ENCODE data around the gene MZB1.
A peak's percentile ranks its signal among the peaks of the same experiment; 100 is the strongest.

Gene MZB1

DNA sequence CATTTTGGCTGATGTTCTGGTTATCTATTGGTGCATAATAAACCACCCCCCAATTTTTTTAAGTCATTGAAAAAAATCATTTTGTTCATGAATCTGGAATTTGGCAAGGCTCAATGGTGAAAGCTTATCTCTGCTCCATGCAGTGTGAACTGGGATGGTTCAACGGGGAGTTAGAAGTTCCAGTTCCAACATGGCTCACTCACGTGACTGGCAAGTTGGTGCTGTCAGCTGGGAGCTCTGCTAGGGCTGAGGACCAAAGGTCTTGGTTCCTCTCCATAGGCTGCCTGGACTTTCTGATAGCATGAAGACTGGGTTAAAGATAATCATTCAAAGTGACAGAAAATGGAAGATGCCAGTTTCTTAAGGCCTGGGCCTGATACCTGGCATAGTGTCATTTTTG is 17.2 kb upstream of the MZB1 start:
- H3K36me3 ChIP-seq (ENCODE audit: insufficient read depth, low read length): no peaks in the 10 kb centered on the region
- H3K9me3 ChIP-seq (ENCODE audit: low read length): no peaks in the 10 kb centered on the region
- no peak overlapping the region for H3K4me3 ChIP-seq (ENCODE audit: low read length)
- peaks cover 13% of the 10 kb centered on the region for H3K4me1 ChIP-seq (ENCODE audit: insufficient read depth, low read length)
- no peaks in the 10 kb centered on the region for H3K27me3 ChIP-seq (ENCODE audit: insufficient read depth, low read length)
- no peak overlapping the region for H2AFZ ChIP-seq (ENCODE audit: low read depth, low read length)

DNA sequence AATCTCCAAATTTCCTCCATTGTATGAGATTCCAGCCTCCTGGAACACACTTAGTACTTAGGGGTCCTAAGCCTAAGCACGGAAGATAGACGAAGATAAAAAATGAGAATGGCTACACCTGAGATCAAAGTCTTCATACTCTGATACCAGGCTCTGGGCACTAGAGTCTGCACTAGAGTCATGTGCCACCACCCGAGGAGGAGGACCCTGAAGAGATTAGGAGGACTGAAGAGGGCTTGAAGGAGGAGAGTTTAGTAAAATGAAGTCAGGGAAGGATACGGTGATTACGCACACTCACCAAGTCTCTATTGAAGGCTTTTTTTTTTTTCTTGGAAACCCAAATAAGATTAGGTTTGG is 14.7 kb upstream of the MZB1 start:
- Histone ChIP-seq H2AFZ (ENCODE audit: low read depth, low read length) (peak overlapping the region; percentile 79), H3K27me3 (ENCODE audit: insufficient read depth, low read length) (no peaks in the 10 kb centered on the region), H3K36me3 (ENCODE audit: insufficient read depth, low read length) (peaks cover 8% of the 10 kb centered on the region), H3K4me1 (ENCODE audit: insufficient read depth, low read length) (peaks cover 13% of the 10 kb centered on the region), H3K9me3 (ENCODE audit: low read length) (no peaks in the 10 kb centered on the region), H3K4me3 (ENCODE audit: low read length) (peak overlapping the region; percentile 57)

DNA sequence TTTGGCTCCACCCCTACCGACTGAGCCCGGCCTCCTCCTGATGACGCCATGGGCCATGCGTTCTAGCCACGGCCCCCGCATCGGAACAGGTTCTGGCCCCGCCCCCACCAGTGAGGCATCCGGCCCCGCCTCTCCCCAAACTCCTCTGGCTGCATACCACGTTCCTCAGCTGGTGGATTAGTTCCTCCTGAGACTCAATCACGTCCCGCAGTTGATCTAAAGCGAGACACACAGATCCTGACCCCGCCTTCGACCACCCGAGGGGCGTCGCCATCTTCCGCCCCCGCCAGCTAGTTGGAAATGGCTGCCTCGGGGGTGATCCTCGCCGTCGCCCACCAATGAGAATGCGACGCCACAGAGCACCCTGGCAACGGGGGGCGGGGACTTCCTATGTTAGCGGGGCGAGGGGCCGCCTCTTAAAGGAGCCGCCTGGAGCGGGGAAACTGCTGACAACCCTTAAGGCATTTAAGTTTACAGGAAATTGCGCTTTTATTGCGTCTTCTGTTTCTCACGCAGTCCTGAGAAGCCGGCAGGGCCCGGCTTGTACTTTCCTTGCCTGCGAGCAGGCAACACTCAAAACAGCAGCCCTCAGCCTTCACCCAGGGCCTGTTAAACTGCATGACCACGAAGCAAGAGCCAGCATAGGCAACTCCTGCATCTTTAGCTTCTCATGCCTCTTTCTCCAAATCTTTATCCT is 14.2 kb upstream of the MZB1 start, which contains the start of gene SPATA24:
Gene SPATA24, minus strand, starts transcription at position 303 of the 697 bp plus-strand sequence. Its CDS starts 29 bp downstream, at position 274.
- no peaks in the 10 kb centered on the region for H3K27me3 ChIP-seq (ENCODE audit: insufficient read depth, low read length)
- peaks cover 8% of the 10 kb centered on the region for H3K36me3 ChIP-seq (ENCODE audit: insufficient read depth, low read length)

DNA sequence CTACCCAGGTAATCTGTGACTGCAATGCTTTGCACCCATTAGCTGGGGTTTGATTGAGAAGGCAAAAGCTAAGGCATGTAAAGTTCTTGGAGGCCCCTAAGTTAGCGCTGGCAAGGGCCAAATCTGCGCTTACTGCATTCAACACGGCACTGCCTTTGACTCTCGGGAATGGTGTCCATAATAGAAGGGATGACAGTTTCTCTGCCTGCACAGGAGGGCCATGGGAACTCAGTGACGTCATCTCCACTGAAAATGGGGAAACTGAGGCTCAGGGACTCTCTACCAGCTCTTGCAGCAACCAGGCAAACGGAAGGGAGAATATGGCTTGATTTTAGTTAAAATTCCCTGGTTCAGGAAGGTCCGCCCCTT is 13.7 kb upstream of the MZB1 start:
- Histone ChIP-seq H3K4me1 (ENCODE audit: insufficient read depth, low read length) (peaks cover 13% of the 10 kb centered on the region), H3K9me3 (ENCODE audit: low read length) (no peaks in the 10 kb centered on the region), H3K4me3 (ENCODE audit: low read length) (peak overlapping the region; percentile 57), H3K36me3 (ENCODE audit: insufficient read depth, low read length) (peaks cover 8% of the 10 kb centered on the region), H2AFZ (ENCODE audit: low read depth, low read length) (peak overlapping the region; percentile 79), H3K27me3 (ENCODE audit: insufficient read depth, low read length) (no peaks in the 10 kb centered on the region)

More for the DNA sequence above, 14.2 kb upstream of the MZB1 start, which contains the start of gene SPATA24:
- peak within 1 kb of the TSS; percentile 79 for H2AFZ ChIP-seq (ENCODE audit: low read depth, low read length)
- H3K9me3 ChIP-seq (ENCODE audit: low read length): no peaks in the 10 kb centered on the region
- peaks cover 13% of the 10 kb centered on the region for H3K4me1 ChIP-seq (ENCODE audit: insufficient read depth, low read length)
- peak within 1 kb of the TSS; percentile 57 for H3K4me3 ChIP-seq (ENCODE audit: low read length)

DNA sequence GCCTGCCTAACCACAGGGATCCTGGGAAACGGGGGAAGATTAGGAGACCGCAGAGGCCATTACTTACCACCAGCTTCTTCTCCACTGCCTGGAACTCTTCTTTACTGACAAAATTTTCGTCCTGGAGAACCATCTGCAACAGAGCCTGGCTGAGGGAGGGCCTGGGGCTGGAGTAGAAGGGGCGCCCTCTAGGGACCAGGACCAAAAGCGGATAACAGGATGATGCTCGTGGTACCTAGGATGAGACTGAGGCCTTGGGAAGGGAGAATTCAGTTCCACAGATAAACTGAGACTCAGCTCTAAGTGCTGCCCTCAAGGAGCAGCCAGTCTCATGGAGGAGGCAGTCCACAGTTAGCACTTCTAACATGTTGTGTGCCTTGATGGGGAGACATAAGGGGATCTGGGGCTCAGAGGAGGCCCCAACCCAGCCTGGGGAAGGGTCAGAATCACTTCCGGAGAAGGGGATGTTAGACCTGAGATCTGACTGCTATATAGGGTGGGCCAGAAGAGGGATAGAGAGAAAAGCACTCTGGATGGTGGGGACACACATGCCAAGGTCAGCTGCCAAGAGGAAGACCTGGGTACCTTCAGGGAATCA is 12.9 kb upstream of the MZB1 start:
- Histone ChIP-seq H2AFZ (ENCODE audit: low read depth, low read length) (no peak overlapping the region), H3K4me3 (ENCODE audit: low read length) (peak overlapping the region; percentile 57), H3K27me3 (ENCODE audit: insufficient read depth, low read length) (no peaks in the 10 kb centered on the region), H3K36me3 (ENCODE audit: insufficient read depth, low read length) (peaks cover 8% of the 10 kb centered on the region), H3K4me1 (ENCODE audit: insufficient read depth, low read length) (peaks cover 13% of the 10 kb centered on the region), H3K9me3 (ENCODE audit: low read length) (no peaks in the 10 kb centered on the region)

DNA sequence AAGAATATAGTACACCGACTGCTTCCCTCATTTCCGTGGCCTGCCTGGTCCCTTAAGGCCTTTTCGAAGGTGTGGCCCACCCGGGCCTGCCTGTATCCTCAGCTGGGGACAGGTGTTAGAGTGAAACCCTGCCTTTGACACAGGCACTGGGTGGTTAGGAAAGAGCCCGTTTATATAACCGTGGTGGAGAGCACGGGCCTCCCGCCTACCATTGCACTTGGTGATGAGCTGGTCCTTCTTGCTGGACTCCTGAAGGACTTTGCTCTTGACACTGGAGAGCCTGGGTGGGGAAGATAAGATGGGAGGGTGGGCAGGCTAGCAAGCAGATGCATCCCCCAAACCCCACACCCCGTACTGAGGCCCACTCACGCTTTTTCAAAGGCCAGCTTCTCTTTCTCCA is 11.8 kb upstream of the MZB1 start:
- H3K36me3 ChIP-seq (ENCODE audit: insufficient read depth, low read length): peaks cover 11% of the 10 kb centered on the region
- H3K9me3 ChIP-seq (ENCODE audit: low read length): no peaks in the 10 kb centered on the region
- H3K4me3 ChIP-seq (ENCODE audit: low read length): no peak overlapping the region
- peaks cover 13% of the 10 kb centered on the region for H3K4me1 ChIP-seq (ENCODE audit: insufficient read depth, low read length)
- no peaks in the 10 kb centered on the region for H3K27me3 ChIP-seq (ENCODE audit: insufficient read depth, low read length)
- no peak overlapping the region for H2AFZ ChIP-seq (ENCODE audit: low read depth, low read length)

DNA sequence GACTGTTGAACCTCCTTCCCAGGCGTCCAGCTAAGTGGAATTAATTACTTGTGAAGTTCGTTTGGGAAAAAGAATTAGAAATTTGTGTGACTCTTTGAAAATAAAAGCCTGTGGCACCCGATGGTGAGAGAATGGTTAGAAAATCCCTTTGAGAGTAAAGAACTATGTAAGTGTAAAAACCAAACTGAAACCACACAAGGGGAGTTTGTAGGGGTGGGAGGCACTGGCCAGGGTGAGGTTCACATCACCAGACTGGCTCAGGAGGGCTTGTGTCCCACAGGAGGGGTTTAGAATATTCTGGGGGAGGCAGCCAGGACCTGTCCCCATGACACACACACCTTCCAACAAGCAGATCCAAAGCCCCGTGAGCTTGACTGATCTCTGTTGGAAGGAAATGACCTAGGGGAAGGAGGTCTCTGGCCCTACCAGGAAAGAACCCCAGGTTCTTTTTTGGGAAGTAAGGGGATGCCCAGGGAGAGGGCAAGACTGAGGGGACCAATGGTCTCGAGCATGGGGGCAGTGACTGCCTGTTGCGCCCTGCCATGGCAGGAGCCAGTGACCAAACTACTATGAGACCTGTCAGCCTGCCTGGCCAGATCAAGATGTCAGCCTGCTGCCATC is 9.9 kb upstream of the MZB1 start:
- H3K27me3 ChIP-seq (ENCODE audit: insufficient read depth, low read length): peaks cover 4% of the 10 kb centered on the region

DNA sequence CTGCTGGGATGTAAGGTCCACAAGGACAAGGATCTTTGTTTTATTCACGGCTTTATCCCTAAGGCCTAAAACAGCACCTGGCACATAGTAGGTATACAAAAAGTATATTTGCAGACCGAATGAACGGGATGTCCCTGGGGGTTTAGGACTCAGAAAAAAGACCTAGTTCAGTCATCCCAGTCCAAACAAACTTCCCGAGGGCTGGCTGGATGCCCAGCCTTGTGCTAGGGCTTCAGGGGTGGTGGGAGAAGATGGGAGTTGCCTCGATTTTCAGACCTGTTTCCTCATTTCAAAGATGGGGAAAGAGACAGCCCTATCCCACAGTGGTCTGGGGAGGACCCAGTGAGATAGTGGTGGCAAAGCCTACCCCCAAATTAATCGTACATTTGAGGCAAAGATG is 8.2 kb upstream of the MZB1 start:
- H3K27me3 ChIP-seq (ENCODE audit: insufficient read depth, low read length): peaks cover 17% of the 10 kb centered on the region
- no peak overlapping the region for H3K4me3 ChIP-seq (ENCODE audit: low read length)
- H3K9me3 ChIP-seq (ENCODE audit: low read length): peaks cover 18% of the 10 kb centered on the region
- no peak overlapping the region for H2AFZ ChIP-seq (ENCODE audit: low read depth, low read length)
- H3K36me3 ChIP-seq (ENCODE audit: insufficient read depth, low read length): peaks cover 11% of the 10 kb centered on the region
- H3K4me1 ChIP-seq (ENCODE audit: insufficient read depth, low read length): peaks cover 2% of the 10 kb centered on the region

More for the DNA sequence above, 9.9 kb upstream of the MZB1 start:
- Histone ChIP-seq H3K36me3 (ENCODE audit: insufficient read depth, low read length) (peaks cover 11% of the 10 kb centered on the region), H2AFZ (ENCODE audit: low read depth, low read length) (no peak overlapping the region), H3K4me3 (ENCODE audit: low read length) (no peak overlapping the region), H3K9me3 (ENCODE audit: low read length) (peaks cover 6% of the 10 kb centered on the region), H3K4me1 (ENCODE audit: insufficient read depth, low read length) (peaks cover 13% of the 10 kb centered on the region)

DNA sequence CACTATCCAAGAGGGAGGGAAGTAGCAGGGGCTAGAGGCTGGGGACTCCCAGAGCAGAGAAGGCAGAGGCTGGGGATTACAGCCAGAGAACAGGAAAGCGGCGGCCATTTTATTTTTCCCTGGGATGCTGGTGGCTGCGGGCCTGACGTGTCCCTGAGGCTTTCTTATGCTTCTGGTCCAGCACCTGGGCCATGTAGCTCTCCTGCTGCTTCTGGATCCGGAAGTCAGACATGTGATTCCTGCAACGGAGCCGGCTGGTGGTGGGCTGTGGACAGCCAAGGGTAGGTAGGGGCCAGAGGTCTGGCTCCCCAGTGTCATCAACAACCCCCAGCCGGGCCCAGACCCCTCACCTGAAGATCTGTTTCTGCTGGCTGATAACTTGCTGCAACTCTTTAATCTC is 7.0 kb upstream of the MZB1 start:
- H3K27me3 ChIP-seq (ENCODE audit: insufficient read depth, low read length): peaks cover 24% of the 10 kb centered on the region
- no peak overlapping the region for H2AFZ ChIP-seq (ENCODE audit: low read depth, low read length)
- no peaks in the 10 kb centered on the region for H3K4me1 ChIP-seq (ENCODE audit: insufficient read depth, low read length)
- peaks cover 11% of the 10 kb centered on the region for H3K36me3 ChIP-seq (ENCODE audit: insufficient read depth, low read length)
- no peak overlapping the region for H3K4me3 ChIP-seq (ENCODE audit: low read length)
- peaks cover 23% of the 10 kb centered on the region for H3K9me3 ChIP-seq (ENCODE audit: low read length)

DNA sequence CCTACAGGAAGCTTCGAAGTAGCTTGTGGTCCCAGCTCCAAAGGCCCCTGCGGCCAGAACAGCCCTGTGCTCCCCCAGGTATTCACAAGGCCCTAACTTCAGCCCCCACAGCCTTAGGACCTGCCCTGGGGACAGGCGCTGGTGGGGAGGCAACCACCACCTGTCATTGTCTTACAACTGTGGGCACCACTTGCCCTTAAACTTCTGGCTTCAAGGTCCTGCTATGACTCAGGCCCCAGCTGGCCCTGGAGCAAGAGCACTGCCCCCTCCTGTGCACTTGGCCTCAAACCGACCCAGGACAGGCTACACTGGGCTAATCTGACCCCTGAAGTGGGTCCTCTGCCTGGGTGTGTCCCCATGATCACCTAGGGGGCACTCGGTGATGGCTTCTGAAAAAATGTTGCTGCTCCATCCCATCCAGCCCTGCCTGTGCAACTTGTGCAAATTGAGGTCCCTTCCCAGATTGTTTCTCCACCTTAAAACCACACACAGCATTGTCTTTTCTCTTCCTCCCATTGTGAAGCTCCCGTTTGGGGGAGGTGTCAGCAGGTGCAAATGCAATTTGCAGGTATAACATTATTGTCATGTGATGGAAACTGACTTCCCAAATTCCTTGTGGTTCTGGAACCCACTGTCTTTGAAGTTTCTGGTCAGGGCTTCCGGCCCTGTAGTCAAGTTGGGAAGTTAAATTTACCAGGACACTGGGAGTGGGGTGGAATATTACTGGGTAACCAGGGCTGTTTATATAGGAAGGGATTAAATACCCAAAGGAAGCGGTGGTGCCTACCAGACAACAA is 6.3 kb upstream of the MZB1 start:
- Histone ChIP-seq H2AFZ (ENCODE audit: low read depth, low read length) (no peak overlapping the region), H3K27me3 (ENCODE audit: insufficient read depth, low read length) (peaks cover 28% of the 10 kb centered on the region), H3K9me3 (ENCODE audit: low read length) (peaks cover 25% of the 10 kb centered on the region), H3K36me3 (ENCODE audit: insufficient read depth, low read length) (peaks cover 8% of the 10 kb centered on the region), H3K4me1 (ENCODE audit: insufficient read depth, low read length) (no peaks in the 10 kb centered on the region), H3K4me3 (ENCODE audit: low read length) (no peak overlapping the region)

DNA sequence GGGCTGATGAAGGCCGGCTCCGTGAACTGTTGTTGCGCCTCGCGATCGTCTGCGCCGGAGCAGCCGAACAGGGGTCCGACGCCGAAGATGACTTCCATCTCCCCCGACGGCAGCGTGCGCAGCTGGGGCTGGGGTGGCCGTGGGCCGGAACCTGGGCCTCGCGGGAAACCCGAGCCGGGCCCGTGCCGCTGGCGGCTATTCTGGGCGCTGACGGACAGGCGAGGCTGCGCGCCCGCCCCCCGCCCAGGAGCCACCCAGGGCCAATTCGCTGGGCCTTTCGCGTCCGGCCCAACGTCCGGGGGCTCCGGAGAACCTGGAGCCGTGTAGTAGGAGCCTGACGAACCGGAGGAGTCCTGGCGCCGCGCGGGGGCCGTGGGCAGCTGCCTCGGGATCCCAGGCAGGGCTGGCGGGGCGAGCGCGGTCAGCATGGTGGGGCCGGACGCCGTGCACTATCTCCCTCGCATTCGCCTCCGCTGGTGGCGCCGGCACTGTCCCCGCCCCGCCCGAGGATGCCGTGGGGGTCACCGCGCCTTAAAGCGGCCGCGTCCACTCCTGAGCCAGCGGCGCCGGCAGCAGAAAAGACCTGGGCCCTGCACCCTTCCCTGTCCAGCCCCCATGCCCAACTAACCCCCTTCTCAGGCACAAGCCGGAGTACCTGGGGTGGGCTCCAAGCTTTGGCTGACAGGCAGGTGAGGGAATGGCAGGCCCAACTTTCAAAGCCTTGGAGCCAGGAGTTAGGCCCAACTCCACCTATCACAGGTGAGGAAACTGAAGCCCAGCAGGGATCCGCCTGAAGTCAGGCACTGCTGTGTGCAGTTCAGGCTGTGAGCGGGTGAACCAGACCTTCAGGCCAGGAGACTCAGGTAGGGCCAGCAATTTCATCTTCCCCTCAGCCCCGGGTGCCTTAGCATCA is 5.2 kb upstream of the MZB1 start, which contains the start of gene PROB1:
Gene PROB1, minus strand, starts transcription at position 451 of the 913 bp plus-strand sequence. Its CDS starts 23 bp downstream, at position 428.
- Histone ChIP-seq H3K4me3 (ENCODE audit: low read length) (no peak within 1 kb of the TSS), H3K27me3 (ENCODE audit: insufficient read depth, low read length) (peaks cover 28% of the 10 kb centered on the region), H3K36me3 (ENCODE audit: insufficient read depth, low read length) (peaks cover 7% of the 10 kb centered on the region), H3K4me1 (ENCODE audit: insufficient read depth, low read length) (peaks cover 6% of the 10 kb centered on the region), H2AFZ (ENCODE audit: low read depth, low read length) (no peak within 1 kb of the TSS), H3K9me3 (ENCODE audit: low read length) (peaks cover 25% of the 10 kb centered on the region)

DNA sequence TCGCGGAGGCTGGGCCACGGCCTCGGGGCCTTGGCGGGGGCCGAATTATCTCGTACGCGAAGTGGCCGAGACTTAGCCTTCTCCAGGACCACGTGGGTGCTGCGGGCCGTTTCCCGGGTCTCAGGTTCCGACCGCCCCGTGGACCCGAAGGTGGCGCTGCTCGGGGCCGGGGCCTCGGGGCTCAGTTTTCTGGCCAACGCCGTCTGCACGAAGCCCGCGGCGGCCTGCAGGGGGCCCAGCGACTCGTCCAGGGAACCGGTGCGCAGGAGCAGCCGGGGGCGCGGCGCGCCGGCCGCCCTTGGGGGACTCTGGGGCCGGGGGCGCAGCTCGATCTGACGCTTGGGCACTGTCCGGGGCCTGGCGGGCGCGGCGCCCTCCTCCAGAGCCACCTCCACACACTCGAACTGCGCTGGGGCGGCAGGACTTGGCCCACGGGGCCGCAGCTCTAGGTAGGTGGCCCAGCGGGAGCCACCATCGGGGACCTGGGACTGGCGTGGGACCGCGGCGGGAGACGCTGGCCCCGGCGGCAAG is 4.5 kb upstream of the MZB1 start:
- no peak overlapping the region for H2AFZ ChIP-seq (ENCODE audit: low read depth, low read length)
- H3K4me3 ChIP-seq (ENCODE audit: low read length): no peak overlapping the region
- peaks cover 25% of the 10 kb centered on the region for H3K9me3 ChIP-seq (ENCODE audit: low read length)
- H3K27me3 ChIP-seq (ENCODE audit: insufficient read depth, low read length): peaks cover 28% of the 10 kb centered on the region
- H3K36me3 ChIP-seq (ENCODE audit: insufficient read depth, low read length): peaks cover 3% of the 10 kb centered on the region
- H3K4me1 ChIP-seq (ENCODE audit: insufficient read depth, low read length): peaks cover 6% of the 10 kb centered on the region
